Caco-2 (cell line): ENCODE measurements around the gene BRSK2. TPM values are rescaled to one million over a fixed set of nuclear protein-coding genes. Genes with fewer than 3 reads are reported as not detected.
A peak's percentile ranks its signal among the peaks of the same experiment; 100 is the strongest.

Experiments
- BruUV-seq: library from RNA; stranded (reverse); fragments of 400-500 nt; replicated peaks from 2 replicates; lab custom pipeline; 2021; lab: Mats Ljungman, UMichigan
- CTCF ChIA-PET: fragments of 300-600 bp; sonication (Branson Sonifier 250); formaldehyde crosslinking; loops from one replicate; lab custom pipeline; 2022; ENCODE audit warnings: antibody characterized with exemption; lab: Charles Lee
- POLR2A ChIA-PET: fragments of 300-600 bp; sonication (Branson Sonifier 250); formaldehyde crosslinking; loops from one replicate; lab custom pipeline; 2022; ENCODE audit warnings: antibody characterized with exemption; lab: Charles Lee
- DNase-seq, 2 experiments: peaks; one replicate each; pipeline versions ENCODE4 v3.0.0 to v3.0.0-alpha.2; 2020 to 2022
- H3K27me3 ChIP-seq: replicated peaks from 2 replicates; pipeline ENCODE4 v1.6.0; 2011; ENCODE audit warnings: low read length; ENCODE audit not compliant: control insufficient read depth, insufficient read depth
- H3K36me3 ChIP-seq: 2 replicates; pipeline ENCODE4 v1.5.1; 2011; ENCODE audit warnings: low read length; ENCODE audit not compliant: control insufficient read depth, insufficient read depth
- H3K4me1 ChIP-seq: fragments of 250-450 bp; sonication (Bioruptor Pico); 2 replicates; pipeline ENCODE4 v1.5.1; 2020; ENCODE audit warnings: mild to moderate bottlenecking
- H3K4me3 ChIP-seq: 2 replicates; pipeline ENCODE4 v1.5.1; 2011; ENCODE audit warnings: low read depth, mild to moderate bottlenecking, control low read depth, low read length
- H3K9me3 ChIP-seq: fragments of 250-450 bp; sonication (Bioruptor Pico); 2 replicates; pipeline ENCODE4 v1.5.1; 2020; ENCODE audit warnings: mild to moderate bottlenecking, moderate library complexity
- H3K27ac Mint-ChIP-seq: one replicate; pipeline ENCODE4 v1.8.0; 2022; ENCODE audit warnings: mixed read lengths; ENCODE audit not compliant: unreplicated experiment
- H3K27me3 Mint-ChIP-seq: one replicate; pipeline ENCODE4 v1.8.0; 2022; ENCODE audit warnings: mixed read lengths; ENCODE audit not compliant: insufficient read depth, unreplicated experiment
- H3K36me3 Mint-ChIP-seq: one replicate; pipeline ENCODE4 v1.8.0; 2022; ENCODE audit warnings: mild to moderate bottlenecking, mixed read lengths; ENCODE audit not compliant: insufficient read depth, unreplicated experiment
- H3K4me1 Mint-ChIP-seq: one replicate; pipeline ENCODE4 v1.8.0; 2022; ENCODE audit warnings: low read depth, mixed read lengths; ENCODE audit not compliant: unreplicated experiment
- H3K4me3 Mint-ChIP-seq: one replicate; pipeline ENCODE4 v1.8.0; 2022; ENCODE audit warnings: mild to moderate bottlenecking, moderate library complexity, mixed read lengths; ENCODE audit not compliant: unreplicated experiment
- H3K9me3 Mint-ChIP-seq: one replicate; pipeline ENCODE4 v1.8.0; 2022; ENCODE audit warnings: mixed read lengths; ENCODE audit not compliant: unreplicated experiment
- intact Hi-C: fragments of 100-400 bp; cut with micrococcal nuclease; formaldehyde crosslinking; loops from one replicate; pipeline ENCODE4 v1.10.0; 2022; ENCODE audit not compliant: unreplicated experiment
- total RNA-seq: library from RNA; stranded (reverse); gene quantifications from 2 replicates; pipeline ENCODE4 v1.2.3, GENCODE V29; 2022
- TF ChIP-seq, protein P1 (sequence below), 2 experiments: fragments of 200-600 bp in 1 of 2; IDR thresholded peaks; 1 replicate in 1 of 2; 2 replicates in 1 of 2; pipeline versions ENCODE4 v1.5.1 to v1.8.0; 2011 to 2022; ENCODE audit warnings: antibody characterized with exemption in 1 of 2, control low read depth in 1 of 2, inconsistent platforms in 1 of 2, low read depth in 1 of 2, low read length in 1 of 2, mild to moderate bottlenecking in 1 of 2, moderate library complexity in 1 of 2; ENCODE audit not compliant: insufficient read depth in 1 of 2, severe bottlenecking in 1 of 2, unreplicated experiment in 1 of 2

BRSK2 gene
- total RNA-seq, 1 experiment from 2014 or later = 32.8 TPM

DNA sequence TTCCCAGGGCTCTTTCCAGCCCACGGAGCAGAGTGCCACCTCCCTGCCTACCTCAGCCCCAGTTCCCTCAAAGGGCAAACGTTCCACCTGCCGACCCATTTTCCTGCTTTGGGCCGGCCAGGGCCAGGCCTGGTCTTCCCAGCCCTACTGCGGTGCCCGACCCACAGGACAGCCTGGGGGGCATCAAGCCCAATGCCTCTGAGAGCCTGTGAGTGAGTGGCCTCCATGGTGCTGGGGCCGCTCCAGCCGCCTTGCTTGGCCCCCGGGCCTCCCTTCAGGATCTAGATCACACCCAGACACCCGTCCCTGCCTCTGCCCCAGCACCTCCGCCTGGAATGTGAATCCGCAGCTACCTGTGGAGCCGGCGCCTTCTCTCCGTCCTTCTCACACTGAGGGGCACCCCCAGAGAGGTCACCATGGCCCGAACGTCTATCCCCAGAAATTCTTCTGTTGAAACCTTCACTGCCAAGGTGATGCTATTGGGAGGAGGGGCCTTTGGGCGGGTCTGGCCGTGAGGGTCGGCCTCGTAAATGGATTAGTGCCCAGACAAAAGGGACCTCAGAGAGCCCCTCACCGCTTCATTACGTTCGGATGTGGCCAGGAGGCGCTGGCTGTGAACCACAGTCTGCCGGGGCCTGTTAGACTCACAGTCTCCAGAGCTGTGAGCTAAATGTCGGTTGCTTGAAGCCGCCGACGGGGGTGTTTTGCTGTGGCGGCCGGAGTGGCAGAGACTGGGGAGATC lies 36.2 kb upstream of the BRSK2 start:
- CTCF ChIA-PET = no interaction called here
- peaks cover 4% of the 10 kb centered on the region for H3K27me3 Mint-ChIP-seq

DNA sequence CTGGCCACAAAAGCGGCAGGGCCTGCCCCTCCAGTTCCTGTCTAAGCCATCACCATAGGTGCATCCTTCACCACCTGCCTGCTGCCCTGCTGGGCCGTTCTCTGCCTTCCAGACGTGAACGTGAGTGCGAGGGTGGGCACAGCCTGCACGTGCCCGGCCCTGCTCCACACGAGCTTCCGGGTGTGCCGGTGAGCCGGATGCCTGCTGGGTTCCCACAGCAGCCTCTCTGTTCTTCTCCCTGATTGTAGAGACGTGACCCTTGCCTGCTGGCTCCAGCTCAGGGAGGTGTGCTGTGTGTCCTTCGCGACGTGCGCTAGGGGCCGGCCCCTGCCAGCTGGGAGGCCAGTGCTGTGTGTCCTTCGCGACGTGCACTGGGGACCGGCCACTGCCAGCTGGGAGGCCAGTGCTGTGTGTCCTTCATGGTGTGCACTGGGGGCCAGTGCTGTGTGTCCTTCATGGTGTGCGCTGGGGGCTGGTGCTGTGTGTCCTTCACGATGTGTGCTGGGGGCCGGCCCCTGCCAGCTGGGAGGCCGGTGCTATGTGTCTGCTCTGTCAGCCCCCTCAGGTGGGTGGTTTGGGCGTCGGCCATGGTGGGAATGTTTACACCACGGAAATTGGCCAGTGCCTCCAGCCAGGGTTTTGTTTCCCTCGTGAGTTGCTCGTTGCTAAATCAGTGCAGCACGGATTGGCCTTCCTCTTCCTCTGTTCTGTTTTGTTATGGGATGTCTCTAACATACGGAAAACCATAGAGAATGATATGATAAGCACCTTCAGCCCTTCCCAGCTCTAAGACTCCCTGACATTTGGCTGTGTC lies 35.4 kb upstream of the BRSK2 start:
- BruUV-seq = no TSS peak
- H3K36me3 Mint-ChIP-seq = peaks cover 7% of the 10 kb centered on the region
- H3K4me1 Mint-ChIP-seq = peaks cover 21% of the 10 kb centered on the region
- H3K4me3 Mint-ChIP-seq = no peak overlapping the region
- TF ChIP-seq, protein P1, sequence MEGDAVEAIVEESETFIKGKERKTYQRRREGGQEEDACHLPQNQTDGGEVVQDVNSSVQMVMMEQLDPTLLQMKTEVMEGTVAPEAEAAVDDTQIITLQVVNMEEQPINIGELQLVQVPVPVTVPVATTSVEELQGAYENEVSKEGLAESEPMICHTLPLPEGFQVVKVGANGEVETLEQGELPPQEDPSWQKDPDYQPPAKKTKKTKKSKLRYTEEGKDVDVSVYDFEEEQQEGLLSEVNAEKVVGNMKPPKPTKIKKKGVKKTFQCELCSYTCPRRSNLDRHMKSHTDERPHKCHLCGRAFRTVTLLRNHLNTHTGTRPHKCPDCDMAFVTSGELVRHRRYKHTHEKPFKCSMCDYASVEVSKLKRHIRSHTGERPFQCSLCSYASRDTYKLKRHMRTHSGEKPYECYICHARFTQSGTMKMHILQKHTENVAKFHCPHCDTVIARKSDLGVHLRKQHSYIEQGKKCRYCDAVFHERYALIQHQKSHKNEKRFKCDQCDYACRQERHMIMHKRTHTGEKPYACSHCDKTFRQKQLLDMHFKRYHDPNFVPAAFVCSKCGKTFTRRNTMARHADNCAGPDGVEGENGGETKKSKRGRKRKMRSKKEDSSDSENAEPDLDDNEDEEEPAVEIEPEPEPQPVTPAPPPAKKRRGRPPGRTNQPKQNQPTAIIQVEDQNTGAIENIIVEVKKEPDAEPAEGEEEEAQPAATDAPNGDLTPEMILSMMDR (IDR thresholded peaks at IDR 0.05; ENCODE audit: insufficient read depth in 1 of 2, low read depth in 1 of 2, low read length in 1 of 2, severe bottlenecking in 1 of 2, unreplicated experiment in 1 of 2) = no peak
- Histone ChIP-seq H3K4me3 (no peak overlapping the region), H3K36me3 (no peaks in the 10 kb centered on the region), H3K27me3 (no peaks in the 10 kb centered on the region), H3K4me1 (peaks cover 16% of the 10 kb centered on the region), H3K9me3 (no peaks in the 10 kb centered on the region)
- peaks cover 4% of the 10 kb centered on the region for H3K27me3 Mint-ChIP-seq
- intact Hi-C loops = no loop called here
- ChIA-PET CTCF (no interaction called here), POLR2A (no interaction called here)
- DNase-seq = no peak
- H3K27ac Mint-ChIP-seq = no peak overlapping the region
- no peaks in the 10 kb centered on the region for H3K9me3 Mint-ChIP-seq

More for the DNA sequence above, 36.2 kb upstream of the BRSK2 start:
- POLR2A ChIA-PET = no interaction called here
- no peak overlapping the region for H3K4me3 ChIP-seq
- no peaks in the 10 kb centered on the region for H3K27me3 ChIP-seq
- Mint-ChIP-seq H3K4me3 (no peak overlapping the region), H3K27ac (peak overlapping the region; percentile 11), H3K9me3 (no peaks in the 10 kb centered on the region), H3K4me1 (peaks cover 21% of the 10 kb centered on the region), H3K36me3 (peaks cover 7% of the 10 kb centered on the region)
- H3K36me3 ChIP-seq = no peaks in the 10 kb centered on the region
- TF ChIP-seq, protein P1 (IDR thresholded peaks at IDR 0.05; ENCODE audit: insufficient read depth in 1 of 2, low read depth in 1 of 2, low read length in 1 of 2, severe bottlenecking in 1 of 2, unreplicated experiment in 1 of 2) = no peak
- BruUV-seq = no TSS peak
- intact Hi-C loops = no loop called here
- DNase-seq = no peak
- peaks cover 16% of the 10 kb centered on the region for H3K4me1 ChIP-seq
- H3K9me3 ChIP-seq = no peaks in the 10 kb centered on the region

DNA sequence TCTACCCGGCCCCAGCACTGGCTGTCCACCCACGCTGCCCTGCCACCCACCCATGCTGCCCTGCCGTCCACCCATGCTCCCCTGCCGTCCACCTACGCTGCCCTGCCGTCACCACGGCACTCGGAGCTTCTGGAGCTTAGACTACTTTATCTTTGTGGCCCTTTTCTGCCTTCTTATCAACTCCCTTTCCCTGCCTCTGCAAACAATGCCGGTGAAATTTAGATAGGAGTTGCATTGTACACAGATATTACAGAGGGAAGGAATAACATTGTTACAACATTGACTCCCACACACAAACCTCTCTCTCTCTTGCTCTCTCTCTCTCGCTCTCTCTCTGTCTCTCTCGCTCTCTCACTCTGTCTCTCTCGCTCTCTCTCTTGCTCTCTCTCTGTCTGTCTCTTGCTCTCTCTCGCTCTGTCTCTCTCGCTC lies 33.7 kb upstream of the BRSK2 start:
- BruUV-seq = no TSS peak
- ChIA-PET POLR2A (interaction anchor here (0.7 kb wide), 1 partner anchor 51 kb away, joined by 3 read pairs; no protein-coding TSS in a partner anchor), CTCF (no interaction called here)
- Mint-ChIP-seq H3K4me3 (peak overlapping the region; percentile 28), H3K27me3 (peaks cover 4% of the 10 kb centered on the region), H3K27ac (peak overlapping the region; percentile 0), H3K4me1 (peaks cover 21% of the 10 kb centered on the region), H3K36me3 (peaks cover 7% of the 10 kb centered on the region), H3K9me3 (no peaks in the 10 kb centered on the region)
- no peaks in the 10 kb centered on the region for H3K9me3 ChIP-seq
- peak in 1 of 2 experiments; percentile 54 for DNase-seq
- no peaks in the 10 kb centered on the region for H3K27me3 ChIP-seq
- intact Hi-C loops = no loop called here
- no peak overlapping the region for H3K4me3 ChIP-seq
- H3K4me1 ChIP-seq = peaks cover 16% of the 10 kb centered on the region
- no peaks in the 10 kb centered on the region for H3K36me3 ChIP-seq
- TF ChIP-seq, protein P1 (IDR thresholded peaks at IDR 0.05; ENCODE audit: insufficient read depth in 1 of 2, low read depth in 1 of 2, low read length in 1 of 2, severe bottlenecking in 1 of 2, unreplicated experiment in 1 of 2) = no peak
